ENCODE data around the gene VPS11.

DNA sequence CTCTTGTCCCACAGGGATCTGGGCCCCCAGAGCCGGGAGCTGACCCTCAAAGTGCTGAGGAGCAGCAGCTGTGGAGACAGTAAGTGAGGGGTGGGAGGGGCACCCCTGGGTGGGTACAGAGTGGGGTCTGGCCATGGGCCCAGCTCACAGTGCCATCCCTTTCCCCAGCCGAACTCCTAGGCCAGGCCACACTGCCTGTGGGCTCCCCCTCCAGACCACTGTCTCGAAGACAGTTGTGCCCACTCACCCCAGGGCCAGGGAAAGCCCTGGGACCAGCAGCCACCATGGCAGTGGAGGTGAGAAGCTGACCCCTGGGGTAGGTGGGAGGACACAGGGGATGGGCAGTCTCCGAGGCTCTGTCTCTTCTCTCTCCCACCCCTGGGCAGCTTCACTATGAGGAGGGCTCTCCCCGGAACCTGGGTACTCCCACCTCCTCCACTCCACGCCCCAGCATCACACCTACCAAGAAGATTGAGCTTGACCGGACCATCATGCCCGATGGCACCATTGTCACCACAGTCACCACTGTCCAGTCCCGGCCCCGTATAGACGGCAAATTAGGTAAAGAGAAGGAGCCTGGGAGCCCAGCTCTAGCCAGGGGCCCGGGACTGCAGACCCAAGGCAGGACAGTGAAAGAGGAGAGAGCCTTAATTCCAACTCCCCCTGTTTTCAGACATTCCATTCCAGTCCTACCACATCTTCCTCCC is 44.8 kb downstream of the VPS11 start:
- TF ChIP-seq, protein P1, sequence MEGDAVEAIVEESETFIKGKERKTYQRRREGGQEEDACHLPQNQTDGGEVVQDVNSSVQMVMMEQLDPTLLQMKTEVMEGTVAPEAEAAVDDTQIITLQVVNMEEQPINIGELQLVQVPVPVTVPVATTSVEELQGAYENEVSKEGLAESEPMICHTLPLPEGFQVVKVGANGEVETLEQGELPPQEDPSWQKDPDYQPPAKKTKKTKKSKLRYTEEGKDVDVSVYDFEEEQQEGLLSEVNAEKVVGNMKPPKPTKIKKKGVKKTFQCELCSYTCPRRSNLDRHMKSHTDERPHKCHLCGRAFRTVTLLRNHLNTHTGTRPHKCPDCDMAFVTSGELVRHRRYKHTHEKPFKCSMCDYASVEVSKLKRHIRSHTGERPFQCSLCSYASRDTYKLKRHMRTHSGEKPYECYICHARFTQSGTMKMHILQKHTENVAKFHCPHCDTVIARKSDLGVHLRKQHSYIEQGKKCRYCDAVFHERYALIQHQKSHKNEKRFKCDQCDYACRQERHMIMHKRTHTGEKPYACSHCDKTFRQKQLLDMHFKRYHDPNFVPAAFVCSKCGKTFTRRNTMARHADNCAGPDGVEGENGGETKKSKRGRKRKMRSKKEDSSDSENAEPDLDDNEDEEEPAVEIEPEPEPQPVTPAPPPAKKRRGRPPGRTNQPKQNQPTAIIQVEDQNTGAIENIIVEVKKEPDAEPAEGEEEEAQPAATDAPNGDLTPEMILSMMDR (IDR thresholded peaks at IDR 0.05) = no peak
- TF ChIP-seq POLR2A (IDR thresholded peaks at IDR 0.05) = no peak
